ENCODE measurements around the gene PDE1C. TPM values are rescaled to one million over a fixed set of nuclear protein-coding genes. Genes with fewer than 3 reads are reported as not detected.

Gene PDE1C
- total RNA-seq, 1 donor from 2014 or later: 15.5 TPM

GRCh38 chr7:31864646-31865045 lies 205.6 kb downstream of the PDE1C start:
- ATAC-seq (no peak), DNase-seq (no peak)
- H3K36me3 ChIP-seq: no peaks in the 10 kb centered on the region
- TF ChIP-seq CTCF (IDR thresholded peaks at IDR 0.05): no peak
- intact Hi-C loops (cut with DNase I): no loop called here
- no peaks in the 10 kb centered on the region for H3K9me3 ChIP-seq
- no peaks in the 10 kb centered on the region for H3K4me1 ChIP-seq
- no peak overlapping the region for H3K4me3 ChIP-seq
- no peaks in the 10 kb centered on the region for H3K27me3 ChIP-seq (ENCODE audit: low read depth)
- H3K27ac ChIP-seq: no peak overlapping the region

- Histone ChIP-seq H3K36me3 (no peaks in the 10 kb centered on the region), H3K4me3 (no peak overlapping the region), H3K4me1 (no peaks in the 10 kb centered on the region), H3K27ac (no peak overlapping the region), H3K27me3 (ENCODE audit: low read depth) (no peaks in the 10 kb centered on the region), H3K9me3 (no peaks in the 10 kb centered on the region)
- no peak for ATAC-seq
- intact Hi-C loops (cut with DNase I): no loop called here
- TF ChIP-seq CTCF (IDR thresholded peaks at IDR 0.05): no peak
- DNase-seq: no peak
Measured at GRCh38 chr7:31860925-31861324, 209.3 kb downstream of the PDE1C start.

DNA sequence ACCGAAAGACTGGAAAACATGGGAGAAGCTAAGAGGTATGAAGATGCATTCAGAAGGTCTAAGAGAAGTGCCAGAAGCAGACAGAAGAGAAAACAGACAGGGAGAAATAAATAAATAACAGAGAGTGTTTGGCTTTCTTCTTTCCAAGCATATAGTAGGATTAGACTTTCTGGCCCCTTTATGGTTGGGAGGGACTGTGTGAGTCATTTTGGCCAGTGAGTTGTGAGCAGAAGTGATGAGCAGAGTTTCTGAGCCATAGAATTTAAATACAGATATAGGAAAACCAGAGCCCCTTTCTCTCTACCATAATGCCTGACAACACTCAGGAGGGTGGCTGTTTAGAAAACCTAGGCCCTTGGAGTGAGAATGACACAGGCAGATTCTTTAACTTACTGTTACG lies 212.2 kb downstream of the PDE1C start:
- H3K9me3 ChIP-seq: no peaks in the 10 kb centered on the region
- no peak for TF ChIP-seq CTCF (IDR thresholded peaks at IDR 0.05)
- H3K27me3 ChIP-seq (ENCODE audit: low read depth): no peaks in the 10 kb centered on the region
- H3K4me1 ChIP-seq: no peaks in the 10 kb centered on the region
- H3K4me3 ChIP-seq: no peak overlapping the region
- H3K27ac ChIP-seq: no peak overlapping the region
- H3K36me3 ChIP-seq: no peaks in the 10 kb centered on the region
- DNase-seq: no peak
- intact Hi-C loops (cut with DNase I): no loop called here
- ATAC-seq: no peak

- H3K4me3 ChIP-seq: no peak overlapping the region
- no peak overlapping the region for H3K27ac ChIP-seq
- no peak for ATAC-seq
- no peaks in the 10 kb centered on the region for H3K9me3 ChIP-seq
- TF ChIP-seq CTCF (IDR thresholded peaks at IDR 0.05): no peak
- H3K4me1 ChIP-seq: no peaks in the 10 kb centered on the region
- no peaks in the 10 kb centered on the region for H3K36me3 ChIP-seq
- DNase-seq: no peak
- intact Hi-C loops (cut with DNase I): no loop called here
- H3K27me3 ChIP-seq (ENCODE audit: low read depth): no peaks in the 10 kb centered on the region
Measured at GRCh38 chr7:31857172-31857571, 213.0 kb downstream of the PDE1C start.

DNA sequence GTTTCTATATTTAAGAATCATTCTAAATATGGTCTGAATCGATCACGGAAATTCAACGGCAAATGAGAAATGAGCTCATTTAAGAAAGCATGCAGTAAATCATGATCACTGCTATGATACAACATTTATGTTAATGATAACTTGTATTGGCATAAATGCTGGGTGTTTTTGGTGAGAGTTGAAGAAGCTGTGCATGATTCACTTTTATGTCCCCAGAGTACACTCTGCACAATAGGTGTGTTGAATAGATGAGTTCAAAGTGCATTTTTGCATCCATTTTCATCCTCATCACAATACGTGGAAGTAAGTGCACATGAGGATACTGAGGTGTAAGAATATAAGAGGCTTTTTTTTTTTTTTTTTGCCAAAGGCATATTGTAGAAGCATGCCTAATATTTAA lies 213.9 kb downstream of the PDE1C start:
- DNase-seq (no peak), ATAC-seq (no peak)
- no peak overlapping the region for H3K27ac ChIP-seq
- intact Hi-C loops (cut with DNase I): no loop called here
- H3K4me1 ChIP-seq: no peaks in the 10 kb centered on the region
- no peak for TF ChIP-seq CTCF (IDR thresholded peaks at IDR 0.05)
- no peaks in the 10 kb centered on the region for H3K9me3 ChIP-seq
- H3K27me3 ChIP-seq (ENCODE audit: low read depth): no peaks in the 10 kb centered on the region
- no peaks in the 10 kb centered on the region for H3K36me3 ChIP-seq
- H3K4me3 ChIP-seq: no peak overlapping the region

DNA sequence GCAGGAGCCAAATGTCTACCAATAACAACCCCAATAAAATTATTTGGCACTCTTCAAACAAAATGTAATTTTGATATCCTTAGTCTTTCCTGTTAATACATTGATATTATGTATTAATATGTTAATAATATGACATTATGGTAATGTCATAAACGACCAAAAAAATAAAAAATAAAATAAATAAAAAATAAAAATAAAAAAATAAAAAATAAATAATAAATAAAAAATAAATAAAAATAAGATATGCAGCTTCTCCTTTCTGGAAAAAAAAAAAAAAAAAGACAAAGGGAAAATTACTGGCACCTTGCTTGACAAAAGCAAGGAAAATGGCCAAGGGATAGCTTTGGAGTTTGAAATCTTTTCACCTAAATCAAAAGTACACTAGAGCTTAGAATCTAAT lies 214.7 kb downstream of the PDE1C start:
- H3K27me3 ChIP-seq (ENCODE audit: low read depth): no peaks in the 10 kb centered on the region
- no peaks in the 10 kb centered on the region for H3K9me3 ChIP-seq
- H3K4me1 ChIP-seq: no peaks in the 10 kb centered on the region
- no peak overlapping the region for H3K27ac ChIP-seq
- DNase-seq (no peak), ATAC-seq (no peak)
- no peak for TF ChIP-seq CTCF (IDR thresholded peaks at IDR 0.05)
- no peaks in the 10 kb centered on the region for H3K36me3 ChIP-seq
- intact Hi-C loops (cut with DNase I): no loop called here
- no peak overlapping the region for H3K4me3 ChIP-seq

All from lower lobe of right lung (tissue), 2 donors.